ENCODE results near the gene GALNT2. TPM values are rescaled to one million over a fixed set of nuclear protein-coding genes. Genes with fewer than 3 reads are reported as not detected.

The GALNT2 gene
- total and polyA plus RNA-seq, 9 of the 15 experiments (the other 6 are each of a cell fraction or from before 2014, with no cell fraction given): 1.6 to 106 (median 51.9) TPM

GRCh38 chr1:230065571-230065970 is 1.5 kb upstream of the GALNT2 start:
- no peaks in the 10 kb centered on the region for H3K27me3 ChIP-seq (ENCODE audit: control insufficient read depth in 2 of 2, insufficient read depth in 2 of 2, low read length in 2 of 2)
- no peaks in the 10 kb centered on the region for H3K36me3 ChIP-seq (ENCODE audit: control insufficient read depth, insufficient read depth, low read length)
- H3K9ac ChIP-seq (ENCODE audit: insufficient read depth in 1 of 2, low read depth in 2 of 2, low read length in 2 of 2): peak overlapping the region in 1 of 2 experiments; percentile 69; a peak in 2 of 4 replicates
- H3K9me1 ChIP-seq (ENCODE audit: control insufficient read depth, insufficient read depth, low read length): no peaks in the 10 kb centered on the region
- FAIRE-seq (no peak), ATAC-seq (no peak), DNase-seq (ENCODE audit: extremely low read depth in 1 of 4, low spot score in 3 of 4) (no peak)
- BruUV-seq (replicated peaks): no TSS peak
- POLR2A ChIA-PET: interaction anchor here (0.7 to 1.0 kb wide), 3 partner anchors 8 to 14 kb away, joined by 3 to 4 read pairs (median 4); no protein-coding TSS in a partner anchor
- TF ChIP-seq BACH1 (tag; IDR thresholded peaks at IDR 0.05) (no peak), ZBTB8A (IDR thresholded peaks at IDR 0.05; ENCODE audit: partially characterized antibody) (no peak), ZBTB5 (IDR thresholded peaks at IDR 0.05) (no peak), HCFC1 (IDR thresholded peaks at IDR 0.05; ENCODE audit: low read depth, low read length) (no peak), LEF1 (IDR thresholded peaks at IDR 0.05) (0 out of 2 replicates have a peak, but pooled peaks have one; percentile 2), CTBP1 (IDR thresholded peaks at IDR 0.05; ENCODE audit: borderline replicate concordance) (0 out of 2 replicates have a peak, but pooled peaks have one; percentile 10), NBN (IDR thresholded peaks at IDR 0.05; ENCODE audit: low read depth) (no peak), ZNF512 (tag; IDR thresholded peaks at IDR 0.05) (peak; percentile 48; the same call in 1 of the 2 replicates), SPI1 (IDR thresholded peaks at IDR 0.05; ENCODE audit: borderline replicate concordance, low read depth, low read length) (0 out of 2 replicates have a peak, but pooled peaks have one; percentile 12), NKRF (IDR thresholded peaks at IDR 0.05; ENCODE audit: borderline replicate concordance) (peak; percentile 32; the same call in 1 of the 2 replicates), ZNF124 (CRISPR knock-in tag; IDR thresholded peaks at IDR 0.05) (no peak), NFIX (CRISPR knock-in tag; IDR thresholded peaks at IDR 0.05; ENCODE audit: low read depth) (no peak), CBX5 (IDR thresholded peaks at IDR 0.05; ENCODE audit: borderline replicate concordance, low read depth) (no peak), PML (IDR thresholded peaks at IDR 0.05; ENCODE audit: low read length) (no peak)
- peaks cover 35% of the 10 kb centered on the region for H3K79me2 ChIP-seq (ENCODE audit: control insufficient read depth, insufficient read depth, low read length)
- peak overlapping the region; percentile 94 for H3K4me2 ChIP-seq (ENCODE audit: insufficient read depth, low read length)
- peaks cover 20 to 32% of the 10 kb centered on the region in 2 experiments for H3K4me1 ChIP-seq (replicated peaks in 1 of 2; ENCODE audit: control insufficient read depth in 2 of 2, insufficient read depth in 2 of 2, low read length in 2 of 2)
- CTCF ChIA-PET (ENCODE audit: low intra/inter-chr PET ratio): no interaction called here
- peak overlapping the region; percentile 96 for H2AFZ ChIP-seq (ENCODE audit: low read depth, low read length)
- H3K4me3 ChIP-seq: peak overlapping the region; percentile 82
- peaks cover 8% of the 10 kb centered on the region; the same call in 1 of the 2 replicates for H4K20me1 ChIP-seq (replicated peaks; ENCODE audit: control insufficient read depth, insufficient read depth, low read length)
- WGBS (ENCODE audit: insufficient coverage, low coverage, missing lambda C conversion rate): 0% methylated on average over 2 of the region's 2 CpGs
- in situ Hi-C loops (cut with MboI): no loop called here
- intact Hi-C loops (cut with micrococcal nuclease): loop anchor here (5.0 to 10.0 kb wide), 2 partner anchors 82 to 791 kb away; partner anchors contain the start of gene RAB4A
- peak overlapping the region; percentile 79; the same call in 2 of the 3 replicates for H3K27ac ChIP-seq (ENCODE audit: extremely low read depth, low read depth, low read length)
- peaks cover 6% of the 10 kb centered on the region for H3K9me3 ChIP-seq (replicated peaks; ENCODE audit: control insufficient read depth, insufficient read depth, low read depth, low read length)

Data from K562 (cell line).